SK-N-MC (cell line): Measurements from ENCODE around the gene GNB2.

Experiments used
- EZH2 ChIP-seq: fragments of 200-600 bp; sonication (generic); IDR thresholded peaks from one replicate; pipeline ENCODE4 v1.6.1; 2017; ENCODE audit warnings: antibody characterized with exemption
- FOXP2 ChIP-seq: optimal IDR thresholded peaks from 2 replicates; pipeline ENCODE3; 2011; ENCODE audit warnings: mild to moderate bottlenecking, moderate library complexity; ENCODE audit not compliant: insufficient read depth; ENCODE audit errors: extremely low read length, control extremely low read depth
- POLR2AphosphoS5 ChIP-seq: IDR thresholded peaks from 2 replicates; pipeline ENCODE4 v1.6.1; 2012; ENCODE audit warnings: mild to moderate bottlenecking, low read depth, low read length, borderline replicate concordance

- TF ChIP-seq POLR2AphosphoS5: no peak
- TF ChIP-seq EZH2: no peak
- no peak for TF ChIP-seq FOXP2
Measured at GRCh38 chr7:100649826-100650565, 23.5 kb upstream of the GNB2 start.
